Suprapubic skin (tissue), 4 donors: ENCODE measurements around the gene NR2F2.

Experiments
- CTCF ChIP-seq, 2 donors: fragments of 200-600 bp in 1 of 2; fragments of 450-650 bp in 1 of 2; sonication (generic) in 1 of 2; IDR thresholded peaks; one replicate each; pipeline ENCODE4 v1.5.1; 2016 to 2019; ENCODE audit warnings: antibody characterized with exemption in 2 of 2, mild to moderate bottlenecking in 1 of 2, moderate library complexity in 1 of 2
- EP300 ChIP-seq: sonication (generic); formaldehyde crosslinking; IDR thresholded peaks from one replicate; pipeline ENCODE4 v1.6.1; 2017; ENCODE audit warnings: antibody characterized with exemption
- POLR2A ChIP-seq, 2 donors: fragments of 450-650 bp; IDR thresholded peaks; one replicate each; pipeline ENCODE4 v1.6.1; 2017; ENCODE audit warnings: antibody characterized with exemption in 2 of 2, mild to moderate bottlenecking in 2 of 2, moderate library complexity in 2 of 2
- POLR2AphosphoS5 ChIP-seq, 3 donors: sonication (generic); formaldehyde crosslinking; IDR thresholded peaks; one replicate each; pipeline ENCODE4 v1.6.1; 2017; ENCODE audit warnings: antibody characterized with exemption in 3 of 3

GRCh38 chr15:96326328-96327154 is 4.0 kb upstream of the NR2F2 start:
- TF ChIP-seq POLR2A (IDR thresholded peaks at IDR 0.05) (no peak), POLR2AphosphoS5 (IDR thresholded peaks at IDR 0.05) (no peak), CTCF (IDR thresholded peaks at IDR 0.05) (no peak), EP300 (no peak)
